IPS-NIHi11 (cell line): Measurements from ENCODE around the gene SPPL2B.

Source experiments
- DNase-seq: peaks from one replicate; pipeline ENCODE4 v3.0.0; 2012; ENCODE audit warnings: mixed read lengths, low spot score

Gene SPPL2B

DNA sequence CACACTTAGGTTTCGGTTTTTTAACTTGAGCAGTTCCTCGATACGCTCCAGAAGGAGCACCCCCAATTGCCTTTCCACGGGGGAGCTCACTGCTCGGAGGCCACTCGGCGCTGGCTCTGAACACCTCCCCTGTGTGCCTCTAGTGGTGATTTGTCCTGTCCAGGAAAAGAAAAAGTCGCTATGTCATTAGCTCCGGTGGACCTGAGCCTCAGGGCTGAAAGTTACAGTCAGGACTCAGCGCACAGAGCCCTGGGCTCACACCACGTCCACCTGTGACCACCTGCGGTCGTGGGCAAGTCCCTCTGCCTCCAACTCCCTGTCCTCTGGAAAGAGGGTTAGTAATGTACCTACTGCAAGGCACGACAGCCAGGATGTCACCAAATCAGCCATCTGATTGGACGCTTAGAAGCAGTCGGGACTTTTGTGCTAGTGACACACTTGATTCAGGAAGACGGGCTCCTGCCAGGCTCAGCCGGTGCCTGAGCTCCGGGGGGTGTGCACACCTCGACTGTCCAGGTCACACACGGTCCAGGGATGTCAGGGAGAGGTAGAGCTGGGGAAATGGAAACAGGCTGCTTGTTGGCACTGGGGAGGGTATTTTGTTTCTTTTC, 27.7 kb downstream of the SPPL2B start:
- no peak for DNase-seq

DNA sequence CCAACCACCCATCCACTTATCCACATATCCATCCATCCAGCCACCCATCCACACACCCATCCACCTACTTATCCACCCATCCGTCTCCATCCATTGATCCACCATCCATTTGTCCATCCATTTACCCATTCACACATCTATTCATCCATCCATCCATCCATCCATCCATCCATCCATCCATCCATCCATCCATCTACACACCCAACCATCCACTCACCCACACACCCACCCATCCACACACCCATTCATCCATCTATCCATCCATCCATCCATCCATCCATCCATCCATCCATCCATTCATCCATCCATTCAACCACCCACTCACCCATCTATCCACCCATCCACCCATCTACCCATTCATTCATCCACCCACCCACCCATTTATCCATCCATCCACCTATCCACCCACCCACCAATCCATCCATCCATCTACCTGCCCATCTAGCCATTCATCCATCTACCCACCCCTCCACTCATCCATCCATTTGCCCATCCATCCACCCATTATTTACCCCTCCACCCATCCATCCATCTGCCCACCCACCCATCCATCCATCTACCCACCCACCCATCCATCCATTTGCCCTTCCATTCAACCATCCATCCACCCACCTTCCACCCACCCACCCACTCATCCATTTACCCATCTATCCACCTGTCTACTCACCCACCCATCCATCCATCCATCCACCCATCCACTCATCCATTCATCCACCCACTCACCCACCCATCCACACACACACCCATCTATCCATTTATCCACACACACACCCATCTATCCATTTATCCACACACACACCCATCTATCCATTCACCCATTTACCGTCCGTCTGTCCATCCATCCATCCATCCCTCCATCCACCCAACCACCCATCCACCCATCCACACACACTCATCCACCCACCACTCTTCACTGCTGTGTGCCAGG, 29.1 kb downstream of the SPPL2B start:
- no peak for DNase-seq

DNA sequence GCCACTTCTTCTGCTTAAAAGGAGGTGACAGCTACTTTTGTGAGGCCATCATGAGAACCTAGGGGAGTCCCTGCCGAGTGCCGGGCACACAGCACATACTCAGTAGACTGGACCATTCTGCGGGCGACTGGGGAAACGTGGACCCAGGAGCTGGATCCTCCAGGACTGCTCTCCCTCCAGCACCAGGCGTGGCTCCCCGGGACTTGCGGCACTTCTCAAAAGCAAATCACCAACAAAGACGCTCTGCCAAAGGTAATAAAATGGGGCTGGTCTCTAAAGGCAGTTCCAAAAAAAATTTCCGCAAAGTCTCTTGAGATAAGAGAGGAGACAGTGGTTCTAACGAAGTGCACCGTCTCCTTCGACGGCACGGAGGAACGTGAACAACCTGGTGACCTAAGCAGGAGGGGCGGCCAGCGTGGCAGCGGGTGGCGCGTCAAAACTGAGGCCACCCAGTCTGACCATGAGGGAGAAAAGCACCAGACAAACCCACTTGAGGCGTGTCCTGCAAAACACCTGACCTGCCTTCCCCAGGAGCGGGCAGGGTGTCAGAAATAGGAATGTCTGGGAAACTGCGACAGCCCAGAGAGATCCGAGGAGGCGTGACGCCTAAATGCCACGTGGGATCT, 30.2 kb downstream of the SPPL2B start:
- peak; percentile 22 for DNase-seq

DNA sequence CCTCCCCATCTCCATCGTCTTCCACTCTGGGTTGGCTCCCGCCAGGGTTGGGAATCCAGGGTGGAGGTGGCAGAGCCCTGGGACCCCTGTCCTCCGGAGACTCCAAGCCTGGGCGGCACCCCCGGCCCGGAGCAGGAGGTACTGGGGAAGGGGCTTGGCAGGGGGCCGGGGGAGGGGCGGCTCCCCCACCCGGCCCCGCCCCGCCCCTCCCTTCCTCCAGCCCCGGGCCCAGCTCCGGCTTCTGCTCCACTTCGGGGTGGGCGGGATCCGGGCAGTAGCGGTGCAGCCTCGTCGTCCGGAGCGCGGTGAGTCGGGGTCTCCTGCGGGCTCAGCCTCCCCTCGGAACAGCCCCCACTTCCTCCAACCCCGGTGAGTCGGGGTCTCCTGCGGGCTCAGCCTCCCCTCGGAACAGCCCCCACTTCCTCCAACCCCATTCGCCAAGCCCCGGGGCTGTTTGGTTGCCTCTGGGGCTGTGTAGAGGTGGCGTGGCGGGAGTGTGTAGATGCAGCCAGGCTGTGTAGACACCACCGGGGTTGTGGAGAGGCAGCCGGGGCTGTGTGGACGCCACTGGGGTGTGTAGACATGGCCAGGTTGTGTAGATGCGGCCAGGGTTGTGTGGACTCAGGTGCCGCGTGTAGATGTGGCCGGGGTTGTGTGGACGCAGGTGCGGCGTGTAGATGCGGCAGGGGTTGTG, 31.7 kb downstream of the SPPL2B start, which contains the start of gene TMPRSS9:
Gene TMPRSS9 (plus strand): TSS at position 274 of the 694 bp plus-strand sequence. CDS start 29,521 bp downstream, outside the sequence.
- peak; percentile 72 for DNase-seq

DNA sequence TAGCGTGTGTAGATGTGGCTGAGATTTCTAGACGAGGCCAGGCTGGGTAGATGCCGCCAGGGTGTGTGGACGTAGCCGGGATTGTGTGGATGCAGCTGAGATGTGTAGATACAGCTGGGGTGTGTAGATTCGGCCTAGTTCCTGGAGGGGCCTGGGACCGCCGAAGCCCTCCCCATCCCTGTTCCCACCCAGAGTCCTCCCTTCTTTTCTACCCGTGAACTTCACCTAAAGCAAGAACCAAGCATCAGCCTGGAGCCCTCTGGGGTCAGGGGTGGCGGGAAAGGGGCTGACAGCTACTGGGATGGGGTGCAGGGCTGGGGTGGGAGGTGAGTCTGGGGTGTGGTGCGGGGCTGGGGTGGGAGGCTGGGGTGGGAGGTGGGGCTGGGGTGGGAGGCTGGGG, 32.3 kb downstream of the SPPL2B start:
- peak; percentile 46 for DNase-seq

DNA sequence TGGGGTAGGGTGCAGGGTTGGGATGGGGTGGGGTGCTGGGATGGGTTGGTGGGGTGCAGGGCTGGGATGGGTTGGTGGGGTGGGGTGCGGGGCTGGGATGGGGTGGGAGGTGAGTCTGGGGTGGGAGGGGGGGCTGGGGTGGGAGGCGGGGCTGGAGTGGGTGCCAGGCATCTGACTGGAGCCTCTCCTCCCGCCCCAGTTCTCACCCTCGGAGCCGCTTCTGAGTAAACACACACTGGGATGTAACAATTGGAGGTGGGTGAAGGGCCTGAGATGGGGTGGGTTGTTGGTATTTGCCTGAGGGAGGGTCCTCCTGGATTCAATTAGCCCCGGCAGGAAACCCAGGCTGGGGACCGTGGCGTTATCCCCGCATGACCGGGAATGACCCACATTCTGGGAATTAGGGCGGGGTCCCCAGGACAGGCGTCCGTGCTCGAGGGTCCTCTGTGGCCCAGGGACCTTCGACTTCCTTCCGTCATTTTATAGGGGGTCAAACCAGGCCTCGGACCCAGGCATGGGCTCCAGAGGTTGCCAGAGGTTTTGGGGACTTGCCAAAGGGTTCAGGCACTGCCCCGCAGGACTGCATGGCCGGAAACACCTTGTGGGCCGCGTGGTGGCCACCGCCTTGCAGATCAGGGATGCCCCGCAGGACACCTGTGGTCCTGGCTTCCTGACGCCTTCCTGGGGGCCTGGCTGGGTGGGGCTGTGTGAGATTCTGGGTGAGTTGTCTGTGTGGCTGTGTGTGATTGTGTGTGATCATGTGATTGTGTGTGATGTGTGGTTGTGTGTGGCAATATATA, 33.0 kb downstream of the SPPL2B start:
- peak; percentile 61 for DNase-seq

DNA sequence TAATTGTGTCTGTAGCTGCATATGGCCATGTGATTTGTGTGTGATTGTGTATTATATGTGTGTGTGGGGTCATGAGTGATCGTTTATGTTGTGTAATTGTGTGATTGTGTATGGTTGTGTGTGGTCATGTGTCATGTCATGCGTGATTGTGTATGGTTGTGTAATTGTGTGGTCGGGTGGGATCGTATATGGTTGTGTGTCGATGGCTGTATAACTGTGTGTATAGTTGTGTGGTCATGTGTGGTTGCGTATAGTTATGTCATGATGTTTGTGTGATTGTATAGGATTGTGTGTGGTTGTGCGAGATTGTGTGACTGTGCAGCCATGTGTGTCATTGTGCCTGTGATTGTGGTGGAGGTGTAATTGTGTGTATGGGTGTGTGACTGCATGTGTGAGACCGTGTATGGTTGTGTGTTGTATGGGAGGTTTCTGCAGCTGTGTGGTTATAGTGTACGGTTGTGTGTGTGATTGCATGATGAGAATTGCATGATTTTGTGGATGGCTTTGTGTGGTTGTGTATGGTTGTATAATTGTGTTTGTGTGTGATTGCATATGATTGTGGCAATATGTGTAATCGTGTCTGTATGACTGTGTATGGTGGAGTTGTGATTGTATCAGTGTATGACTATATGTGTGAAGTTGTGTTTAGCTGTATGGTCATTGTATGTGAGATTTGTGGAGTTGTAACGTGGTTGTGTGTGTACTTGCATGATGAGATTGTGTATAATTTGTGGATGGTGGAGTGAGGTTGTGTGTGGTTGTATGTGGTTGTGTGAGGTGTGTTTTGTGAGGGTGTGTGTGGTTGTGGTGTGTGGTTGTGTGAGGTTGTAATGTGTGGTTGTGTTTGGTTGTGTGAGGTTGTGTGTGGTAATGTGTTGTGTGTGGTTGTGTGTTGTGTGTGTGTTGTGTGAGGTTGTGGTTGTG, 33.8 kb downstream of the SPPL2B start:
- no peak for DNase-seq

DNA sequence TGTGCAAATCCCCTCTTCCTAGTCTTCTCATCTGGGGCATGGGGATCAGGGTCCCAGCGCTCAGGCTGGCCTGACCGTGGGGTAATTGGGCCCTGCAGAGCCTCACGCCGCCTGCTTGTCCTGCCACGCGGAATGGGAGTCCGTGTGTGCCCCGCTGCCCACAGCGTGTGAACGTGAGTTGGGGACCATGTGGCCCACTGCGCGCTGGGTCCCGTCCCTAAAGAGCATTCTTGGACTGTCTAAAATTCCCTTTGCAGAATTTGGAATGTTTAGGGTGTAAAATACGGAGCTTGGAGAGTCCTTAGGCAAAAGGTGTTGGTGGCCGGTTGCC, 34.5 kb downstream of the SPPL2B start:
- DNase-seq = no peak

DNA sequence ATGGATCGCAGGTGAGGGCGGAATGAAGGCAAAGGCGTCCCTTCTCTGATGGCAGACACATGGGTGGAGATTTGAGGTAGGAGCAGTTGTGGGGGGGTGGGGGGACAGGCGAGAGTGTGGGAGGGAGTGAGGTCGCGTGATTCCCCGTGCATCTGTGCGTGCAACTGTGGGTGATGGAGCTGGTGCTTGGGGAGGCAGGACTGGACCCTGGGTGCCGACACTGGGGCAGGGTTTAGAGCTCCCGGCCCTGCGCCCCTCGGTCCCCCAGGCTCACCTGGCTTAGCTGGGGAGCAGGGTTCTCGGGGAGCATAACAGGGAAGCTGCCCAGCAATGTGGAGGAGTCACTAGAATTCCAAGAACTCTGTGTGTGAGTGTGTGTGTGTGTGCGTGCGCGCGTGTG, 34.9 kb downstream of the SPPL2B start:
- no peak for DNase-seq

DNA sequence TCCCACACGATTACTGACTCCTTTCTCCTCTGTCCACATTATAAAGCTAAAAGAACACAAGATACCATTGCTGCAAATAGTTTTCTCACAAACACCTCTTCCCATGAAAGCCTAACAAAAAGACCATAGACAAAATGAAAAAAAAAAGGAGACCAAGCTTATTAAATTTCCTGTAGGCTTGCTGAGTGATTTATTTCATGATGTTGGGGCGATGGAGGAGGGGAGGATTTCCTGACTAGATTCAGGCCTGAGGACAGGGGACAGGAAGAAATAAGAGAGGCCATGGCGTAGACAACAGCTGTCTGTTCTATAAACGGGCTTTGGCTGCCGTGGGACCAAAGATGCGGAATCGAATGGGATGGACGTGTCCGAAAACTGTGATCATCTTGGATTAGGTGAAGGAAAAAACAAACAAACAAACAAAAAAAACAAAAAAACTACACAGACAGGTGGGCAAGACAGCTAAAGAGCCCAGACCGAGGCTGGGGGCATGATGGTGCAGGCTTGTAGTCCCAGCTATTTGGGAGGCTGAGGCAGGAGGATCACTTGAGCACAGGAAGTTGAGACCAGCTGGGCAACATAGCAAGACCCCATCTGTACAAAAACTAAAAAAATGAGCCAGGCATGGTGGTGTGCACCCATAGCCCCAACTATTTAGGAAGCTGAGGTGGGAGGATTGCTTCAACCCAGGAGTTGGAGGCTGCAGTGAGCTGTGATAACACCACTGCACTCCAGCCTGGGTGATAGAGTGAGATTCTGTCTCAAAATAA, 36.9 kb downstream of the SPPL2B start:
- no peak for DNase-seq

DNA sequence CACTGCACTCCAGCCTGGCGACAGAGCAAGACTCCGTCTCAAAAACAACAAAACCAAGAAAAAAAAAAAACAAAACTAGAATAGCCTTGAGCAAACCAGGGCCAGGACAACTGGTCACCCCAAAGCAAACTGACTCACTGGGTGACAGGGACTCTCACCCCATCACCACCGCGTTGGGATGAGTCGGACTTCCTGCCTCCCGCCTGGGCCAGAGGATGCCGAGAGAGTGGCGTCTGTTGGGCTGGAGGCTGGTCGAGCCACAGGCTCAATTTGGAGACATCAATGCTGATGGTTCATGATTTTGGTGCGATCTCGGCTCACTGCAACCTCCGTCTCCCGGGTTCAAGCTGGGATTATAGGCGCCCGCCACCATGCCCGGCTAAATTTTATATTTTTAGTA, 43.2 kb downstream of the SPPL2B start:
- DNase-seq = no peak

DNA sequence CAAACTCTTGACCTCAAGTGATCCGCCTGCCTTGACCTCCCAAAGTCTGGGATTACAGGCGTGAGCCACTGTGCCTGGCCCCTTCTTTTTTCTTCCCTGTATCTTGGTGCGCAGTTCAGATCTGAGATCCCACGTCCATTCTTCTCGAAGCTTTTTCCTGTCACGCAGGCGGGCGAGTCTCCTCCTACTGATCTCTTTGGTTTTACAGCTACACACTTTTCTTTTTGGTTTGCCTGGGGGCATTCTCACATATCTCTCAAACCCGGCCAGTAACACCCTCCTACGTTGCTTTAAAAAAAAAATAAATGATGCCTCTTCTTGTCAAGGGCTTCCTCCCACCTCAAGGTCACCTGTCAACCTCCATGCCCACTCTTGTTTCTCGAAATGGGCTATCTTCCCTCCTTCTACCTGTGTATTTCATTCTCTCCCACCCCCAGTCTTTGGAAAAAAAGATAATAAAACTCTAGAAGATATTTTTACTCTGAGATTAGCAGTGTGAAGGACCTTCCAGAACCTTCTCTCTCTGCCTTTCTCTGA, 43.7 kb downstream of the SPPL2B start:
- DNase-seq = no peak

DNA sequence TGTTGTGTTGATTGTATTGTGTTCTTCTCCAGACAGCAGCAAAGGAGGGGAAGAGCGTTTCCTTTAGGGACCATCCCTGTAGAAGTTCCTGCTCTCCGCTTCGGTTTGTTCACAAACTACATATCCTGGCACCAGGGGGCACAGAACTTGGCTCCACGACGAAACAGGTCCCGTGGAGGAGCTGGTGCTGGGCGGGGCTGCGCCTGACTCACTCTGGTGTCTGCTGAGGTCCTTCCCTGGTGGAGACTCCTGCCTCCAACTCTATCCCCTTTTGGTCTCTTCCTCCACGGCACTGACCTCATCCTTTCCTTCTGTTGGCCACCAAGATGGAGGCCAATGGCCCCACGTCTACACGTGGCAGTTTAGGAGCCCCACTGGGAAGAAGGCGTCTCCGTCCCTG, 46.3 kb downstream of the SPPL2B start:
- DNase-seq = no peak

DNA sequence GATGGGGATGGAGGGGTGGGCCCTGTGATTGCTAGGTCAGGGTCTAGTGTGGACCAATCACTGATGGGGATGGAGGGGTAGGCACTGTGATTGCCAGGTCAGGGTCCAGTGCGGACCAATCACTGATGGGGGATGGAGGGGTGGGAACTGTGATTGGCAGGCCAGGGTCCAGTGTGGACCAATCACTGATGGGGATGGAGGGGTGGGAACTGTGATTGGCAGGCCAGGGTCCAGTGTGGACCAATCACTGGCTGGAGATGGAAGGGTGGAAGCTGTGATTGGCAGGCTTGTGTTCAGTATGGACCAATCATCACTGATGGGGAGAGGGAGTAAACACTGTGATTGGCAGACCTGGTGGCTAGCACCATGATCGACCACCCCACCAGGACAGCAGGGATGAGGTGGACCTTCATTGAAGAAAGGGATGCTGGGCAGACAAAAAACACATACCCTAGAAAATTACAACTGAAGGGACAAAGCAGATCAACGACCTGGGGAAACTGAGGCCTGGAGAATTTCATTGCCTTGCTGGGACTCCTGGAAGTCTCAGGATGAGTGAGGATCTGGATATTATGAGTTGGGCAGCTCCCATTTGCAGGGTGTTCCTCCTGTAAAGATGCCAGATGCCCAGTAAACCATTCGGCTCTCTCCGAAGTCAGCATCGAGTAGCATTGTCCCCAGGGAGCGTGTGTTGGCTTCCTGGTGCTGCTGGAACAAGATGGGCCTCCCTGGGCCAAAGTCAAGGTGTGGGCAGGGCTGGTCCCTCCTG, 47.1 kb downstream of the SPPL2B start:
- DNase-seq = no peak

DNA sequence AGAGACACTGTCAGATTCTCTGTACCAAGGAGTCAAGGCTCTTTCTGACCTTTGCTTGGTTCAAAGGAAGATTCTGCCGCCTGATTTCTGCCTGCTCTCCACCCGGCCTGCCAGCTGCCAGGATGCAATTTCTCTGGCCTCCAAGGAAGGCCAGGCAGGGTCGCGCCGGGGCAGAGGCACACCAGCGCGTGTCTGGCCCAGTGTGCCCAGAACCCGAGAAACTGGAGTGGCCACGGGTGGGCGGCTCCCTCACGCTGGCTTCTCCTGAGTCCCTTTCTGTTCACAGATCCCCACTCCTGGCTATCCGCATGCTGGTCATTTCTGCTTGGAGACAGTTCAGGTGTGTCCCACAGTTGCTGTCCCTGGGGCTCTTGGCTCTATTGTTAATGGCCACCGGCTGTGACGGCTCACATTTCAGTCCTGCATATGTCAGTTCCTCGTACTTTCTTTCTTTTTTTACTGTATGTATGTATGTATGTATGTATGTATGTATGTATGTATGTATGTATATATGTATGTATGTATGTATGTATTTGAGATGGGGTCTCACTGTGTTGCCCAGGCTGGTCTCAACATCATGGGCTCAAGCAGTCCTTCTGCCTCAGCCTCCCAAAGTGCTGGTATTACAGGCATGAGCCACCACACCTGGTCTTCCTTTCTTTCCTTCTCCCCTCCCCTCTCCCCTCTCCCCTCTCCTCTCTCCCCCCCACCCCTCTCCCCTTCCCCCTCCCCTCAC, 48.5 kb downstream of the SPPL2B start:
- DNase-seq = peak; percentile 47

DNA sequence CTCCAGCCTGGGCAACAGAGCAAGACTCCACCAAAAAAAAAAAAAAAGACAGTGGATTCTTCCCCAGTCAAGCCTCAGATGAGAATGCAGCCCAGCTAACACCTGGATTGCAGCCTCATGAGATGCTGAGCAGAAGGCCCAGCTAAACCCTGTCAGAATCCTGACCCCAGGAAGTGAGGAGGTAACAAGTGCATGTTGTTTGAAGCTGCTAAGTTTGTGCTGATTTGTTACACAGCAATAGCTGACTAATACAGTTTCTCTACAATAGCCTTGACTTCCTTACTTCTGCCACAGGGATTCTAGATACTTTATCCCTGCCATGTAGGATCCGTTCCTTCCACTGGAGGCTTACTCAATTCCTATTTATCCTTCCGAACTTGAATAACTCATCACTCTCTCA, 52.1 kb downstream of the SPPL2B start:
- no peak for DNase-seq

DNA sequence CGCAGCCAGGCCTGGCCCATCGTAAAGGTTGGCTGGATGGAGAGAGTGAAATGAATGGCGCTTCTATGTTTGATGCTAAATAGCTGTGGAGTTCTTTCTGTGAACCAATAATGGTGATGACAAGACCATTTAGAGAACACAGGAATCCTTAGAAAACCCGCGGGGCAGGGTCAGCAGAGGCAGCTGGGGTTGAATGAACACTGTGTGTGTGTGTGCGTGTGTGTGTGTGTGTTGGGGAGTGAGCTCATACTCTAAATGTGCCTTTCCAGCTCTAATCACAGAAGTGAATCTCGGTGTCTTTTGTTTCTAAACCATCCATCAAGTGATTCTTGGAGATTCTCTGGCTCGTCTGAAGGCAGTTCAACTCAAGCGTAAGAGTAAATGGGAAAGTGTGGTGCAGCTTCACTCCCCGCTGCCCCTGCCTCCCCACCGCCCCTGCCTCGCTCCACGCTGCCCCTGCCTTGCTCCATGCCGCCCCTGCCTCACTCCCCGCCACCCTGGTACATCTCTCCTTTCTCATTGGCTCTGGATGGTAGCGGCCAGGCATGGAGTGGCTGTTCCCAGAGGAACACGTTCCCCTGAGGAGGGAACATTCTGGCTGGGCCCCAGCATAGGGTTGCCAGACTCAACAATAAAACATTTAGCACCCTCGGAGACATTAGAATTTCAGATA, 52.8 kb downstream of the SPPL2B start:
- DNase-seq = no peak
